ENCODE measurements around the gene SUN5.

The SUN5 gene

GRCh38 chr20:33034115-33034514 lies 29.9 kb upstream of the SUN5 start:
- Histone ChIP-seq H3K9me3 (no peaks in the 10 kb centered on the region), H3K36me3 (no peaks in the 10 kb centered on the region), H3K27me3 (no peaks in the 10 kb centered on the region), H3K4me1 (ENCODE audit: control insufficient read depth in 1 of 2, insufficient read depth in 1 of 2, low read depth in 1 of 2, low read length in 1 of 2) (no peaks in the 10 kb centered on the region), H3K4me3 (ENCODE audit: low read depth in 1 of 2, low read length in 1 of 2) (no peak overlapping the region), H3K27ac (no peak overlapping the region)
- TF ChIP-seq CTCF (IDR thresholded peaks at IDR 0.05), result no peak

DNA sequence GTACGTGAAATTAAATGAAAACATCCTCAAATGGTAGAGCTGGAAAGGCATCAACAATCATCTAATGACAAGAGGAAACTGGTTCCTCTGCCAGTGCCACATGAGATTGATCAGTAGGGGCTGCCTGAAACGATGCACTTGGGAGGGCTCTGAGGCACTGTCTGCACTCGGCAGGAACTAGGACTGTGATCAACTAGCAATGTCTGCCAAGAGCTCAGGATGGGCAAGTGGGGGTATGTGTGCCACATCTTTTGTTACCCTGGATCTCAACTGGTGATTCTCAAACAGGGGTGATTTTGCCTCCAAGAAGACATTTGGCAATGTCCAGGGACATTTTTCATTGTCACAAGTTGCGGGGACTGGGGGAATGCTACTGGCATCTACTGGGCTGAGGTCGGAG lies 29.1 kb upstream of the SUN5 start:
- no peak for TF ChIP-seq CTCF (IDR thresholded peaks at IDR 0.05)
- H3K4me3 ChIP-seq (ENCODE audit: low read depth in 1 of 2, low read length in 1 of 2), result no peak overlapping the region
- no peaks in the 10 kb centered on the region for H3K36me3 ChIP-seq
- no peak overlapping the region for H3K27ac ChIP-seq
- no peaks in the 10 kb centered on the region for H3K4me1 ChIP-seq (ENCODE audit: control insufficient read depth in 1 of 2, insufficient read depth in 1 of 2, low read depth in 1 of 2, low read length in 1 of 2)
- H3K27me3 ChIP-seq, result no peaks in the 10 kb centered on the region
- no peaks in the 10 kb centered on the region for H3K9me3 ChIP-seq

GRCh38 chr20:33032555-33032954 lies 28.3 kb upstream of the SUN5 start:
- H3K27ac ChIP-seq, result no peak overlapping the region
- no peaks in the 10 kb centered on the region for H3K4me1 ChIP-seq (ENCODE audit: control insufficient read depth in 1 of 2, insufficient read depth in 1 of 2, low read depth in 1 of 2, low read length in 1 of 2)
- no peak for TF ChIP-seq CTCF (IDR thresholded peaks at IDR 0.05)
- no peaks in the 10 kb centered on the region for H3K27me3 ChIP-seq
- no peak overlapping the region for H3K4me3 ChIP-seq (ENCODE audit: low read depth in 1 of 2, low read length in 1 of 2)
- H3K36me3 ChIP-seq, result no peaks in the 10 kb centered on the region
- H3K9me3 ChIP-seq, result no peaks in the 10 kb centered on the region

DNA sequence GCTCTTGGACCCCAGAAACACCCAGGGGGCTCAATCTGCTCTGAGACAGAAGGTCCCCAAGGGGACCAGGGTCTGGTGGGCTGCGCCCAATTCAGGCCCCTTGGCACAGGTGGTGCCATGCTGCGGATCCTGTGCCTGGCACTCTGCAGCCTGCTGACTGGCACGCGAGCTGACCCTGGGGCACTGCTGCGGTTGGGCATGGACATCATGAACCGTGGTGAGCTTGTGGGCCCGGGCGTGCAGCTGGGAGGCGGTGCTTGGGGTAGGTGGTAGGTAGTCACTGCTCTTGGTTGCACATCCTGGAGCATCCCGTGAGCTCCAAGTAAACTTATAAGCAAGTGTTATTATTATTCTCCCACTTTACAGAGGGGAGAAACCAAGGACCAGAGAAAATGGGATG lies 27.3 kb upstream of the SUN5 start, which contains the start of gene BPIFB6:
BPIFB6 (plus strand) TSS at position 118 of the 400 bp plus-strand sequence; CDS start at position 118, 0 bp downstream.
- H3K27me3 ChIP-seq, result no peaks in the 10 kb centered on the region
- TF ChIP-seq CTCF (IDR thresholded peaks at IDR 0.05), result no peak
- H3K36me3 ChIP-seq, result no peaks in the 10 kb centered on the region
- no peak within 1 kb of the TSS for H3K4me3 ChIP-seq (ENCODE audit: low read depth in 1 of 2, low read length in 1 of 2)
- H3K9me3 ChIP-seq, result no peaks in the 10 kb centered on the region
- no peaks in the 10 kb centered on the region for H3K4me1 ChIP-seq (ENCODE audit: control insufficient read depth in 1 of 2, insufficient read depth in 1 of 2, low read depth in 1 of 2, low read length in 1 of 2)
- H3K27ac ChIP-seq, result no peak within 1 kb of the TSS

- no peaks in the 10 kb centered on the region for H3K9me3 ChIP-seq
- H3K36me3 ChIP-seq, result no peaks in the 10 kb centered on the region
- no peaks in the 10 kb centered on the region for H3K4me1 ChIP-seq (ENCODE audit: control insufficient read depth in 1 of 2, insufficient read depth in 1 of 2, low read depth in 1 of 2, low read length in 1 of 2)
- H3K27me3 ChIP-seq, result no peaks in the 10 kb centered on the region
- H3K27ac ChIP-seq, result no peak overlapping the region
- TF ChIP-seq CTCF (IDR thresholded peaks at IDR 0.05), result no peak
- no peak overlapping the region for H3K4me3 ChIP-seq (ENCODE audit: low read depth in 1 of 2, low read length in 1 of 2)
These were observed 26.3 kb upstream of the SUN5 start for GRCh38 chr20:33030569-33030968.

GRCh38 chr20:33030076-33030475 lies 25.8 kb upstream of the SUN5 start:
- H3K9me3 ChIP-seq, result no peaks in the 10 kb centered on the region
- H3K4me3 ChIP-seq (ENCODE audit: low read depth in 1 of 2, low read length in 1 of 2), result no peak overlapping the region
- H3K36me3 ChIP-seq, result no peaks in the 10 kb centered on the region
- no peak for TF ChIP-seq CTCF (IDR thresholded peaks at IDR 0.05)
- no peak overlapping the region for H3K27ac ChIP-seq
- H3K4me1 ChIP-seq (ENCODE audit: control insufficient read depth in 1 of 2, insufficient read depth in 1 of 2, low read depth in 1 of 2, low read length in 1 of 2), result no peaks in the 10 kb centered on the region
- H3K27me3 ChIP-seq, result no peaks in the 10 kb centered on the region

All from neutrophil (primary cell).